ENCODE data around the gene GPR27.

Gene GPR27

GRCh38 chr3:71733319-71733718, 20.3 kb upstream of the GPR27 start:
- Histone ChIP-seq H3K4me1 (ENCODE audit: control insufficient read depth in 1 of 2, insufficient read depth in 2 of 2, low read length in 2 of 2) (peaks cover 3 to 6% of the 10 kb centered on the region in 2 experiments), H3K4ac (ENCODE audit: low read depth, low read length) (no peak overlapping the region), H3K4me2 (ENCODE audit: low read length) (no peak overlapping the region), H3K27me3 (ENCODE audit: insufficient read depth, low read length) (no peaks in the 10 kb centered on the region), H2BK120ac (ENCODE audit: insufficient read depth, low read length, poor library complexity) (no peak overlapping the region), H2AFZ (ENCODE audit: insufficient read depth, low read length, poor library complexity) (no peak overlapping the region), H4K8ac (ENCODE audit: low read depth, low read length) (no peak overlapping the region), H3K36me3 (ENCODE audit: control insufficient read depth in 1 of 2, insufficient read depth in 2 of 2, low read length in 2 of 2) (no peaks in the 10 kb centered on the region), H3K79me1 (ENCODE audit: low read length) (no peaks in the 10 kb centered on the region), H3K79me2 (ENCODE audit: control insufficient read depth, insufficient read depth, low read length, poor library complexity) (no peaks in the 10 kb centered on the region), H3K9me3 (ENCODE audit: insufficient read depth, low read depth, low read length) (no peaks in the 10 kb centered on the region), H3K23ac (ENCODE audit: low read length) (no peak overlapping the region), H4K12ac (ENCODE audit: low read depth, low read length) (no peak overlapping the region), H2BK5ac (ENCODE audit: low read depth, low read length, poor library complexity) (no peak overlapping the region), H3K18ac (ENCODE audit: low read length) (no peak overlapping the region), H4K91ac (ENCODE audit: low read depth, low read length) (no peak overlapping the region), H3K14ac (ENCODE audit: low read length) (no peak overlapping the region), H3K27ac (ENCODE audit: low read depth, low read length) (no peak overlapping the region), H2BK12ac (ENCODE audit: low read length) (no peak overlapping the region), H3K9ac (ENCODE audit: low read length) (no peak overlapping the region), H3K4me3 (ENCODE audit: low read depth, low read length) (no peak overlapping the region), H2AK5ac (ENCODE audit: low read length) (no peak overlapping the region)
- DNase-seq, result no peak
- no CpG with 5 or more reads among the region's 2 CpGs for WGBS (ENCODE audit: extremely low coverage, insufficient coverage, insufficient read length)

- Histone ChIP-seq H3K9ac (ENCODE audit: low read length) (no peak overlapping the region), H3K4me3 (ENCODE audit: low read depth, low read length) (no peak overlapping the region), H2BK5ac (ENCODE audit: low read depth, low read length, poor library complexity) (no peak overlapping the region), H3K4ac (ENCODE audit: low read depth, low read length) (no peak overlapping the region), H2AK5ac (ENCODE audit: low read length) (no peak overlapping the region), H2AFZ (ENCODE audit: insufficient read depth, low read length, poor library complexity) (no peak overlapping the region), H2BK12ac (ENCODE audit: low read length) (no peak overlapping the region), H3K14ac (ENCODE audit: low read length) (no peak overlapping the region), H4K8ac (ENCODE audit: low read depth, low read length) (no peak overlapping the region), H2BK120ac (ENCODE audit: insufficient read depth, low read length, poor library complexity) (no peak overlapping the region), H4K91ac (ENCODE audit: low read depth, low read length) (no peak overlapping the region), H3K23ac (ENCODE audit: low read length) (no peak overlapping the region), H3K9me3 (ENCODE audit: insufficient read depth, low read depth, low read length) (no peaks in the 10 kb centered on the region), H3K27ac (ENCODE audit: low read depth, low read length) (no peak overlapping the region), H3K79me1 (ENCODE audit: low read length) (no peaks in the 10 kb centered on the region), H3K27me3 (ENCODE audit: insufficient read depth, low read length) (no peaks in the 10 kb centered on the region), H3K4me1 (ENCODE audit: control insufficient read depth in 1 of 2, insufficient read depth in 2 of 2, low read length in 2 of 2) (peaks cover 3% of the 10 kb centered on the region in 2 experiments), H3K36me3 (ENCODE audit: control insufficient read depth in 1 of 2, insufficient read depth in 2 of 2, low read length in 2 of 2) (no peaks in the 10 kb centered on the region), H3K79me2 (ENCODE audit: control insufficient read depth, insufficient read depth, low read length, poor library complexity) (no peaks in the 10 kb centered on the region), H3K18ac (ENCODE audit: low read length) (no peak overlapping the region), H3K4me2 (ENCODE audit: low read length) (no peak overlapping the region), H4K12ac (ENCODE audit: low read depth, low read length) (no peak overlapping the region)
- no peak for DNase-seq
- WGBS (ENCODE audit: extremely low coverage, insufficient coverage, insufficient read length), result no CpG with 5 or more reads among the region's 1 CpG
These were observed 18.8 kb upstream of the GPR27 start for GRCh38 chr3:71734881-71735280.

GRCh38 chr3:71742621-71743020, 11.0 kb upstream of the GPR27 start:
- WGBS (ENCODE audit: extremely low coverage, insufficient coverage, insufficient read length), result no CpG with 5 or more reads among the region's 1 CpG
- Histone ChIP-seq H3K27ac (ENCODE audit: low read depth, low read length) (no peak overlapping the region), H3K4ac (ENCODE audit: low read depth, low read length) (no peak overlapping the region), H2BK120ac (ENCODE audit: insufficient read depth, low read length, poor library complexity) (no peak overlapping the region), H3K9me3 (ENCODE audit: insufficient read depth, low read depth, low read length) (no peaks in the 10 kb centered on the region), H2BK5ac (ENCODE audit: low read depth, low read length, poor library complexity) (no peak overlapping the region), H2AK5ac (ENCODE audit: low read length) (no peak overlapping the region), H3K4me3 (ENCODE audit: low read depth, low read length) (no peak overlapping the region), H3K18ac (ENCODE audit: low read length) (no peak overlapping the region), H3K4me2 (ENCODE audit: low read length) (no peak overlapping the region), H3K79me1 (ENCODE audit: low read length) (no peaks in the 10 kb centered on the region), H4K91ac (ENCODE audit: low read depth, low read length) (no peak overlapping the region), H3K9ac (ENCODE audit: low read length) (no peak overlapping the region), H3K27me3 (ENCODE audit: insufficient read depth, low read length) (no peaks in the 10 kb centered on the region), H2BK12ac (ENCODE audit: low read length) (no peak overlapping the region), H4K12ac (ENCODE audit: low read depth, low read length) (no peak overlapping the region), H2AFZ (ENCODE audit: insufficient read depth, low read length, poor library complexity) (no peak overlapping the region), H3K36me3 (ENCODE audit: control insufficient read depth in 1 of 2, insufficient read depth in 2 of 2, low read length in 2 of 2) (no peaks in the 10 kb centered on the region), H3K4me1 (ENCODE audit: control insufficient read depth in 1 of 2, insufficient read depth in 2 of 2, low read length in 2 of 2) (no peaks in the 10 kb centered on the region), H3K79me2 (ENCODE audit: control insufficient read depth, insufficient read depth, low read length, poor library complexity) (no peaks in the 10 kb centered on the region), H3K14ac (ENCODE audit: low read length) (no peak overlapping the region), H4K8ac (ENCODE audit: low read depth, low read length) (no peak overlapping the region), H3K23ac (ENCODE audit: low read length) (no peak overlapping the region)
- no peak for DNase-seq

- WGBS (ENCODE audit: extremely low coverage, insufficient coverage, insufficient read length), result no CpG with 5 or more reads among the region's 3 CpGs
These were observed 8.9 kb upstream of the GPR27 start for GRCh38 chr3:71744738-71745137.

More at GRCh38 chr3:71744738-71745137, 8.9 kb upstream of the GPR27 start:
- H4K8ac ChIP-seq (ENCODE audit: low read depth, low read length), result no peak overlapping the region
- no peak overlapping the region for H3K27ac ChIP-seq (ENCODE audit: low read depth, low read length)
- H3K27me3 ChIP-seq (ENCODE audit: insufficient read depth, low read length), result no peaks in the 10 kb centered on the region
- no peak for DNase-seq
- H3K4me2 ChIP-seq (ENCODE audit: low read length), result no peak overlapping the region
- H3K36me3 ChIP-seq (ENCODE audit: control insufficient read depth in 1 of 2, insufficient read depth in 2 of 2, low read length in 2 of 2), result no peaks in the 10 kb centered on the region
- no peak overlapping the region for H3K14ac ChIP-seq (ENCODE audit: low read length)
- H2AK5ac ChIP-seq (ENCODE audit: low read length), result no peak overlapping the region
- no peak overlapping the region for H4K91ac ChIP-seq (ENCODE audit: low read depth, low read length)
- H3K79me2 ChIP-seq (ENCODE audit: control insufficient read depth, insufficient read depth, low read length, poor library complexity), result no peaks in the 10 kb centered on the region
- no peak overlapping the region for H2BK5ac ChIP-seq (ENCODE audit: low read depth, low read length, poor library complexity)
- no peaks in the 10 kb centered on the region for H3K79me1 ChIP-seq (ENCODE audit: low read length)
- H2AFZ ChIP-seq (ENCODE audit: insufficient read depth, low read length, poor library complexity), result no peak overlapping the region
- H3K23ac ChIP-seq (ENCODE audit: low read length), result no peak overlapping the region
- H3K4me3 ChIP-seq (ENCODE audit: low read depth, low read length), result no peak overlapping the region
- no peak overlapping the region for H3K9ac ChIP-seq (ENCODE audit: low read length)
- no peak overlapping the region for H2BK12ac ChIP-seq (ENCODE audit: low read length)
- H2BK120ac ChIP-seq (ENCODE audit: insufficient read depth, low read length, poor library complexity), result no peak overlapping the region
- H3K4me1 ChIP-seq (ENCODE audit: control insufficient read depth in 1 of 2, insufficient read depth in 2 of 2, low read length in 2 of 2), result no peaks in the 10 kb centered on the region
- H4K12ac ChIP-seq (ENCODE audit: low read depth, low read length), result no peak overlapping the region
- H3K4ac ChIP-seq (ENCODE audit: low read depth, low read length), result no peak overlapping the region
- no peaks in the 10 kb centered on the region for H3K9me3 ChIP-seq (ENCODE audit: insufficient read depth, low read depth, low read length)
- no peak overlapping the region for H3K18ac ChIP-seq (ENCODE audit: low read length)
